ENCODE results near the gene SNRPA1.

The SNRPA1 gene

DNA sequence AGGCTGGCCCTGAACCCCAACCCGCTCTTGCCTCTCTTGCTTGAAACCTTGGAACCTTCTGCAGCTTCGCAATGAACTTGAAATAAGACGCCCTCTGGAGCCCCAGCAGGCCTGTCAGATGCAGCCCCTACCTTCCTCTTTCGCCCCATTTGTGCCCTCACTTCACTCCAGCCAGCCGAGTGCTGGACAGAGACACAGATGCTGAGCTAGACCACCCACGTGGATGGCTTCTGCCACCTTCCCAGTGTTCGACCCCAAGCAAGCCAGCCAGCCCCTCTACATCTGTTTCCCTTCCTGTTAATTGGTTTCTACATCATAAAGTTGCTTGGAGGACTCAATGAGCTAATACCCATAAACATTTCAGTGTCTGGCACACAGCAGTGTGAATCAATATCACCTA, 23.8 kb upstream of the SNRPA1 start:
- DNase-seq: no peak

DNA sequence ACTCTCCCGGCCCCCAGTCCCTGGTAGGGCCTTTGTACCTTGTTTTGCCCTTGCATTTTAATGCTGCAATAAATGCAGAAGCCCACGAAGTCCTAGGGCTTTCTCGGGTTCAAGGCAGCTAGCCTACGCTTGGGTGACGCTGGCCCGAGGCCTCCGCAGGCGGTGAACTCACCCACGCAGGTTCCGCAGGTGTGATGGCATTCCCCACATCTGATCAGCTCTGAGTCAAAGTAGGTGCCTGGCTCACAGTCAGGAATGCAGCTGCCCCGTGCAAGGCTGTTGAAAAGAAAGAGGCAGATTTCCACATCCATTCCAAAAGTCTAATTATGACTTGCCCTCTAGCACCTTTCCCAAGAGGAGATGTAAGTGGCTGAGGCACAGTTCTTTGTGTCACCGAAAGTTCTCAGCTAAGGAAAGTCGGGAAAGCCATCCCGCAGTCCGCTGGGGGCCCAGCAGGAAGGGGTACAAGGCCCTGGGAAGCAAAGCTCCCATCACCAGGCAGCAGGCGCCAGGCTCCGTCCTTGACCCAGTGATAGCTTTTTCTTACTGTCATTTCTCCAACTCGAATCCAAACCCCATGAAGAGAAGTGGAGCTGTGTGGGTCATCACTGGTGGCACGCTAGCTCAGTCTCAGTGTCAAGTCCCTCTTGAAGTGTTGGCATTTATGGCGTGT, 23.2 kb upstream of the SNRPA1 start:
- no peak for DNase-seq

DNA sequence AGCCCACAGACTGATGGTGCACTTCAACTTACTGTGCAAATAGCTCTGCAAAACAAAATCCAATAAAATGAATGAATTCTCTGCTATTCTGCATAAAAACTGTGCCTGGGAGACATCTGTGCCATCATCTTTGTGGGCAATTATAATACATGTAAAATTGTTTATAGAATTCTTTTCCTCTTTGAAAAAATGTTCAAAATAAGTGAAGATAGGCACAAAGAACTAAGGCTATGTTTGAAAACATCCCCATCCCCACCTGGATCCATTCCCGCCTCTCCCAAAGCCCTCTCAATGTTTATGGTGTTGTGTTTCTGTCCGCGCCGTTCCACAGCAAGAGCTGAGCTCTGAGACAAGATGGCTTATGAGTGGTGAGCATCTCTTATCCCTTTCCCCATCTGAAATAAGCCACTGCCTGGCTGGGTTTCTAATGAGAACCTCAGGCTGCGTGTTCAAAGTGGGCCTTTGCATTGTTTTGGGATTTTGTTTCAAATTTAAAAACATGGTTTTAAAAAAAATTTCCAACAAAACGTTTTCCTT, 22.4 kb upstream of the SNRPA1 start:
- no peak for DNase-seq

DNA sequence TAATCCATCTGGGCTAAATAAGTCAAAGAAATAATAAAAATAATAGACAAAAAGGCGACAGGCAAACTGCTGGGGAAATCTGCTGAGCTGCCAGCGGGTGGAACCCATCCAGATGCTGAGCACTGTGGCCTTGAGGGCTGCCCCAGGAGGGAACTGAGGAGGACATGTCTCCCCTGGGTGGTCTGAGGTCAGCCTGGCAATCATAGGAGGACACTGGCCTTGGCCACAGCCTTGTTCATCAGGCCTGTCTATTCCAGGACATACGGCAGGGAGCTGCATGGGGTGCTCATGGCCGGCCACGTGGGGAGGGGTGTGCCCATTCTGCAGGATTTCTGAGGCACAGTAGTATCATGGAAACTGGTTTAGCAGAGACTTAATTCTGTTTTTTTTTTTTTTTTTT, 21.5 kb upstream of the SNRPA1 start:
- no peak for DNase-seq

DNA sequence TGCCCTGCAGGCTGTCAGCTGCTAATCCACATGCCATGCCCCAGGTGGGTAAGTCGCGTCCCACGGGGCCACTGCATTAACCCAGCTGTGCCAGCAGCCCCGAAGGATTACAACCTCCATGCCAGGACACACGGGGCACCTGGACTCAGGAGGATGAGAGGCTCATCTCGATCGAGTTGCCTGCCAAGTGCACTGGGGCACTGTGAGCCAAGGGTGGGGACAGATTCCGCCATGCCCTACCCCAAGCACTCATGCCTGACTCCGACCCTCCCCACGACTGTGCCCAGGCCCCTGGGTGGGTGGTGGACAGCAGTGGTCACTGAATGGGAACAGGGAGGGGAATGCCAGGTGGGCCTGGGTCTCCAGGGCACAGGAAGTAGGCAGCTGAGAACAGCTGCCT, 20.7 kb upstream of the SNRPA1 start:
- DNase-seq: no peak

DNA sequence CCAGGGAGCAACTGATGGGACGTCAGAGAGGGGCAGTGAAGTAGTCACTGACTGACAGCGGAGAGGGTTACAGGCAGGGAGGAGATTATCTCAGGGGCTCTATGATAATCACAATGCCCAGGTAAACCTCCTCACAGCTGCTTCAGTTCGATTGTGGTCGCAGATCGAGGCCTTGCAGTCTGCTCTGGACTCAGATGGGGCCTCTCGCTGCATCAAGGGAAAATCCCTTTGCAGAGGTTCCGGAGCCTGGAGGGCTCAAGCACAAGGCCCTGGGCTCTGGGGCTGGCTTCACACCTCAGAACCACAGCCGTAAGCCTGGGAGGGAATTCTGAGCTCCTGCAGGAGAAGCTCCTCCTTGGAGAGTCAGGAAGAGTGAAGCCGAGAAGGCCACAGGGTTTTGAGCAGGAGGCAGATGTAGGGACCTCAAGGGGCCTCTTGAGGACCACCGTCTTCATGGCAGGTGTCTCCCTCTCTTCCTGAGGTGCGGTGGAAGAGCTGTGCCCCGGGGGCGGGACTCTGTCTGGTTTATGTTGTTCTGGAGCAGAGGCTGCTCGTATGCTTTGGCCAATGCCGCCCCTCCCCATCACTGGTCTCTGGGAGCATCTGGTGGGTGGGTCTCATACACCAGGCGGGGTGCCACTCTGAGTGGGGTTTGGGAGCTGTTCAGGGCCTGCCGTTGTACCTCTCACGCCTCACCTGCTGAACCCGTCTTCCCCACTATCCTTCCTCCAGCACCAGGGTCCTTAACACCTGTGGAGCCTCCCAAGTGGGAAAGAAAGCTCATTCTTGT, 19.5 kb upstream of the SNRPA1 start:
- DNase-seq: no peak

DNA sequence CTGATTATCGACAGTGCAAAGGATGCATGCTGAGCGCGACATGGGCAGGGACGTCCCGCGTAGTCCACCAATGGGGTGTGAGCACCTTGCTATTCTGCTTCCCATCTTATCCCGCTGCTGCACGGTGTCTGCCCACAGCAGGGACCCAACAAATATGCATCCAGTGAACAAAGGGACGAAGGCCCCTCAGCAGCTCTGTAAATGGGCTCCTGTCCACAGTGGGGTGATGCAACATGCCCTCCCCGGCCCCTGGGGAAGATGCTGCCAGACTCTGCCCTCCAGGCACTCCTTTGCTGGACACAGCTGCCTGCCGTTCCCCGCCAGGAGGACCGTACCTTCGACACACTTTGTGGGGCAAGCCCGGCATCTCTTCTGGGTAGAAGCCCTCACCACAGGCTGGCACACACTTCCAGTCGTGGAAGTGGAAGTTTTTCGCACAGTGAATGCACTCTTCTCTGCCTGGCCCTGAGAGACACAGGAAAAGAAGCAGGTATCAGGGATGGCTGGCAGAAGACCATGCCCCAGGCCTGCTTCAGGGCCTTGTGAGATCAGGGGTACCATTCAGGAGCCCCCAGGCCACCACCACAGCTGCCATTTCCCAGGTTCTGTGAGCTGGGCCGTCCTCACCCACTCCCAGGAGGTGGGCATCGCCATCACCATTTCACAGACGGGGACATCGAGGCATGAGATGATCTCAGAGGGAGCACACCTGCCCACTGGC, 18.2 kb upstream of the SNRPA1 start:
- DNase-seq: no peak

DNA sequence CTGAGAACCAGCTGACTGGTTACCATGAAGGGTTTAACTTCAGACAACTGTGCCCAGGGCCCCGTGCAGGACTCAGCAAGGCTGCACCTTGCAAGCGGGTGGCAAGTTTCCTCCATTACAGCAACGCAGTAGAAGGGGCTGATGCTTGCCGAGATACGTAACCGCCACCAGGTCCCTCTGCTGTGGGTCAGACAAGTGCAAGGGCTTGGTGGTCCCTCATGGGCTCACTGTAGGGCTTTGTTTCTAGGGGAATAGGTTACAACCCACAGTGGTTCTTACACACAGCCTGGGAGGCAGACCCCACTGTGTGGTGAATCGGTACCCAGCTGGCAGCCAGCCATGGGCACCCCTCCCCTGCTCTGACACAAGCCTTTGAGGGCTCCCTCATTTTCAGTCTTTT, 15.5 kb upstream of the SNRPA1 start:
- DNase-seq: no peak

DNA sequence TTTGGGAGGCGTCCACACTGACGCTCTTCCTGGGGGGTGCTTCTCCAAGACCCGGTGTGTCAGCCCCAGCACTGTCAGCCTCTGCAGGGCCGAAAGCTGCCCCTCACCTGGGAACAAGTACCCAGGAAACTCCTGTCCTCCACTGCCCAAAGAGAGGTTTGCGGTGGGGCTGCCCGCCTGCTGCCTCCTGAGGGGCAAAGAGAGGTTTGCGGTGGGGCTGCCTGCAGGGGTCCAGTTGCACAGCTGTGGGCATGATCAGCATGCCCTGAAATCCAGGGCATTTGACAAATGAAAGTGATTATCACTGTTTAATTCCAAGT, 15.1 kb upstream of the SNRPA1 start:
- DNase-seq: no peak

DNA sequence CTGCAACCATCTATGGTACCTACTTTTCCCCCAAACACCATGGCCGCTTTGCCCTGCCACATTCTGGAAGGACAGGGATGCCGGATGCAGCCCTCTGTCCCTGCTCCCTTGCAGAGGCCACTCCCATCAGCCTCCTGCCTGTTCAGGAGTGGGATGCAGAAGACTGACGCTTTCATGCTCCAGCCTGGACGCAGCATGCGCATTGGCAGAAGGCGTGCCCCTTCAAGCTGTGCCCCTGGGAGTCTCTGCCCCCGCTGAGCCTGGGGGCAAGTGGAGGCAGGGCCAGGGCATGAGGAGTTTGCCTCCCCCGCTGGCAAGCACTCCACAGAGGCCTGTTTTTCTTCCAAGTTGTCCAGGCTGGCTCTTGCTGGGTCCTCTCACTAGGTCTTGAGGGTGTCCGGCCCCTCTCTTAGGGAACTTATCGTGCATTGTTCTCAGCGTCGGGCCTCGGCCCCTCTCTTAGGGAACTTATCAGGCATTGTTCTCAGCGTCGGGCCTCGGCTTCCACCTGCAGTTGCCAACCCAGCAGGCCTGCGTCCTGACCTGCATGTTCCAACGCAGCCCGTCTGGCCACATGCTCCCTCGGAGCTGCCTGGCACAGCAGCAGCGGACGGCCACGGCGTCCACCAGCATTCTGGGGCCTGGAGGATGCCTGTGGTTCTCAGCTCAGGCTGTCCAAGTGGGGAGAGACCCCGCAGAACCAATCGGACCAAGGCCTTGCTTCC, 14.6 kb upstream of the SNRPA1 start:
- no peak for DNase-seq

DNA sequence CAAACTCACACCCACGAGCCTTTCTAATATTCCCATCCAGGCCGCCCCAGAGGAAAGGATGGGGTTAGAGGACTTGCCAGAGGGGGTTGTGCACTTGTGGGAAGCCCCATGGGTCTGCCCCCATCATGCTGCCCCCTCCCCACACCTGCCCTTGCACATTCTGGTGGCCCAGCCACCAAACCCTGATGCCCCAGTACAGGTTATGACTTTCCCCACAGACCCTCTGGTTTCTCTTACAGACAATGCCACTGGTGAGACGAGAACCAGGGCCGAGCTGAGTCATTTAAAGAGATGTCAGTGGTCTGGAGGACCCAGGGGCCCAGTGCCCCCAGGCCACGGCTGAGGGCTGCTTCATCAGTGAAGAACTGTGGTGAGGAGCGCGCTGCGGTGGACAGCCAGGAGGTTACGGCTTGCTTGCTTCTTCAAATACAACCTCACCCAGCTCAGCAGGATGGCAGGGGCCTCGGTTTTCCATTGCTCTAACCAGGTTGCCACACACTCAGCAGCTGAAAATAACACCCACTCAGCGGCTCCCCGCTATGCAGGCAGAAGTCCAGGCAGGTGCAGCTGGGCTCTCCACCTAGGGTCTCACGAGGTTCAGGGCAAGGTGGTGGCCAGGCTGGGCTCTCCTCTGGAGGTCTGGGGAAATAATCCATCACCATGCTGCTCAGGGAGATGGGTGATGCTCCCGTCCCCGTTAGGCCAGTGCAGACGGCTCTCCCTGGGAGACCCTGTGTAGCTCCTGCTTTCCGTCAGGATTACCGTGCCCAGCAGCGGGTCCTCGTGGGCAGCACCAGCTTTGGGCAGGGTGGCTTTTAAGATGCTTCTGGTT, 13.8 kb upstream of the SNRPA1 start:
- DNase-seq: no peak

DNA sequence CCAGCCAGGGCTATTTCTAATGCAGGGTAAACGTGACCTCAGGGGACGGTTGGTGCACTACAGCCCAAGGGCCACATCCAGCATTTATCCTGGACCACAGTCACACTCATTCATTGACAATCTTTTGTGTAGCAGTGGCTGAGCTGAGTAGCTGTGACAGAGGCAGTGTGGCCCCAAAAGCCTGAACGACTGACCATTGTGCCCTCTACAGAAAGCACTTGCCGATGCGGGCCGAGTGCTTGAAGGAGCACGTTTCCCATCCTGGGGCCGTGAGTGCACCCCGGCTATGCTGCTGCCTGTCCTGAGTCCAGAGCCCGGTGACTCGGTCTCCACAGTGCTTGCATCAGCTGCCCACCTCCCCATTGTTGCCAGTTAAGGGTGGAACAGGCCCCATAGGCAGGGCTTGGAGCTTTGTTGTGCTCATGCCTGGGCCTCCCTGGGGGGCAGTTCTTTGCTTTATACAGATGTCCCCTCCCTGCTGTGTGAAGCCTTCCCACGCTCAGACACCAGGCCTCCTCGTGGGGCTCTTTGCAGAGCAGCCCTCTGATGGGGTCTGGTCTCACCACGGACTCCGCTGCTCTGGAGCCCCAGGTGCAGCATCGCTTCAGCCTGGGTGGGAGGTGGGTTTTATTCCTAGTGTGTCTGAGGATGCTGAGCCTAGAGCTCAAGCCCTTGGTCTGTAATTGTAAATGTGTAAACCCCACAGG, 13.0 kb upstream of the SNRPA1 start:
- no peak for DNase-seq

DNA sequence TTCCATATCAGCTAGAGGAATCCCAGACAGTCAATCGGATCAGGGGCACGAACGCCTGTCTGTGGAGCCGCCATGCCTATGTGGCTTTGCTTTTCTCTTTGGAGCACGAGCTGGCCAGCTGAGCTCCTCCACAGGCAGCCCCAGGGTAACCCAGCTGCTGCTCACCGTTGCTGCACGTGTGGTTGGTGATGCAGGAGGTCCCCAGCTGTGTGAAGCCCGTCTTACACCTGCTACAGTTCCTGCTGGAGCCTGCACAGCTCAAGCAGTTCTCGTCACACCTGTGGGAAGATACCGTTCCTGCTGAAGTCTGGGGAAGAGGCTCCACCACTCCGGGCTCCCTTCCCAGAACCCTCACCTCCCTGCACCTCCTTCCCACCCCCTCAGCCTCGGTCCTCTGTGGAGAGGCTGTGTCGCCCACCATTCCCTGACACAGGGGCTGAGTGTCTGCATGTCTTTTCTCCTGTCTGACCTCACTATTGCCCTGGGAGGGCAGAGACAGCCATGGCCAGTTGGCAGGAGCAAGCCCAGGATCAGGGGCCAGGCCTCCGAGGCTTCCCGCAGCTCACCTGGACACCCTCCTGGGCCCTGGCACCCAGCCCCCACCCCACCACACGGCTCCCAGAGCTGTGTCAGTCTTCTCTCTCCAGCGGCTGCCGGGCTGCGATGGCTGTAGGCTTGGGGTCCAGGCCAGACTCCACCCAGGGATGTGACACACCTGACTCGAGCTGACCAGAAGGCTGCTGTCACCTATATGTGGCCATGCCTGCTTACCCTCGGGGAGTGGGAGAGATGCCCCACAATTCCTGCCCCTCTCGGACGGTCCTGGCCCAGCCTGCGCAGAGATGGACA, 12.2 kb upstream of the SNRPA1 start:
- DNase-seq: no peak

DNA sequence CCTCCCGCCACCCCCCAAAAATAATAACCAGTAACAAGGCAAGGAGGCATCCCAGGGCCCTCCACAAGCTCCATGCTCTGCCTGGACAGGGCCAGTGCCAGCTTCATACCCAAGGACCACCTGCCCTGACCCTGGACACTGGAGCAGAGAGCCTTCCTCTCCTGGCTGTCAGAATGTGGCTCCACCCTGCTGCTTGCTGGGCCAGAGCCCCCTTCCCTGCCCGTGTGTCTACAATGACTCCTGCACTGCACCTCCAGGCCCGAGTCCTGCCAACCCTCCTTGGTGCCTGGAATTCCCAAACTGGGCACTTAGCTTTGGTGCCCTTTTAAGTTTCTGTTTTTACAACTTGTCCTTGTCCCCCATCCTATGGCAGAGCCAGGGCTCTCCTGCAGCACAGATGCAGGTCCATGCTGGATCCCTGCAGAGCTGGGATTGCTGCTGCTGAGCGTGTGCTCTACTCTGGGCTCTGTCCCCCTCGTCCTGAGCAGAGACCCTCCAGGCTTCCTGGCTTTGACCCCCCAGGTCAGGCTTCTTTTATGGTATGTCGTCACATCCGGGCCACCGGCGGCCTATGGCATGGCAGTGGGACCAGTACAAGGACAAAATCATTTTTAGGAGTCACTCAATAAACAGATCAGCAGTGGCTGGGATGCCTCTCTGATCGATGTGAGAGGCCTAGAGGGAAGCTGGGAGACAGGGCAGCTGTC, 11.4 kb upstream of the SNRPA1 start:
- DNase-seq: no peak

DNA sequence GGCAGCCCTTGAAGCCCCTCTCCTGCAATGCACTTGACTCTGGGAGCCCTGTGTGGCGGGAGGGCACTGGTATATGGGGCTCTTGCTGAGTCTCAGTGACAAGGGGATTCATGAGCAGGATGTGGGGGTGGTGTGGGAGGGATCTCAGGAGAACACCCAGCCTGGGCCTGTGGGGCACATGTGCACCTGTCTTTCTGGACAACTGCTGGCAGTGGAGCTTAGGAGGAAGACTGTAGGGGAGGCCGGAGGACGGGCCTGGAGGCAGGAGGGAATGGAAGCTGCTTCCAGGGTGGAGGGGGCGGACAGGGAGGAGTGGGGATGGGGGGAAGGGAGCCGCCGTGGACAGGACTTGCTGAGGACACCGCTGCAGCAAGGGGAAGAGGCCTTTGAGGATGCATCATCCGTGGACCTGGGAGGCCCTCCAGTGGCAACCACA, 10.8 kb upstream of the SNRPA1 start:
- no peak for DNase-seq

DNA sequence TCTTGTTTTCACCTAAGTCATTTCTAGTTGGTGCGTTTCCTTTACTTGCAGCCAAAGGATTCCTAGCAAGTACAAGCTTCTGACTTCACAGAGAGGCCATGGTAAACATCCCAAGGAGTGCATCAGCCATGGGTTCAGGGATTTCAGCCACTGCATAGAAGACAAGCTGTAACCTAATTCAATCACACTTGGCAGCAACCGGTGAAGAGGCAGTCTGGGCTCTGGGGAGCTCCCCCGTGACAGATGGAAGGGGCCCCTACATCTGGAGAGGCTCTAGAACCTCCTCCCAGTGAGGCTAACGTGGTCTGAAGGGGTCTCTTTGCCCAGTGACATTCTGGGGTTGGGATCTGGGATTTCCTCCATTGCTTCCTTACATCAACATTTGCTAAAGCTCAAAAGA, 8.4 kb upstream of the SNRPA1 start:
- DNase-seq: no peak

DNA sequence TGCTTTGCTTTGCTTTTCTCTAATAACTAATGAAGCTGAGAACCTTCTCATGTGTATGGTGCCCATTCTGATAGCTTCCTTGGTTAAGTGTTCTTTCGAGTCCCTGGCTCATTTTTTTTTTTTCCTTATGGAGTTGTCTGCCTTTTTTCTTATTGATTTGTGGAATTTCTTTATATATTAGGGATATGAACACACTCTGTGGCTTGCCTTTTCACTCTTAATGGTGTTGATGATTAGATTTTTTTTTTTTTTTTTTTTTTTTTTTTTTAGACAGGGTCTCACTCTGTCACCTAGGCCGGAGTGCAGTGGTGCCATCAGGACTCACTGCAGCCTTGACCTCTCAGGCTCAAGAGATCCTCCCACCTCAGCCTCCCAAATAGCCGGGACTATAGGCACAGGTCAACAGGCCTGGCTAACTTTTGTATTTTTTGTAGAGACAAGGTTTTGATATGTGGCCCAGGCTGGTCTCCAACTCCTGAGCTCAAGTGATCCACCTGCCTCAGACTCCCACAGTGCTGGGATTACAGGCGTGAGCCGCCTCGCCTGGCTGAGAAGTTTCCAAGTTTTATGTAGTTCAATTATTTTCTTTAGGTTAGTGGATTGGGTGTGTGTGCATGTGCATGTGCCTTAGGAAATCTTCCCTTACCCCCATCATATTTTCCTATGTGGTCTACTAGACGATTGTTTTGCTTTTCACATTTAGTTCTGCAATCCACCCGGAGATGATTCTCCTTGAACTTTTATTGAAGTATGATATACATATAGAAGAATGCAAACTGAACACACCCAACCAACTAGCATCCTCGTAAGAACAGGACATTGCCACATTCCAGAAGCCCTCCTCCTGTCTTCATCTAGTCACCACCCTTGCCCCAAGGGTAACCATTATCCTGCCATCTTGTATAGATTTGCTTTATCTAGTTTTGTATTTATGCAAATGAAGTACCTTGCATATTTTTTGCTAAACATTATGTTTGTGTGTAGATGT, 1.7 kb upstream of the SNRPA1 start:
- no peak for DNase-seq

DNA sequence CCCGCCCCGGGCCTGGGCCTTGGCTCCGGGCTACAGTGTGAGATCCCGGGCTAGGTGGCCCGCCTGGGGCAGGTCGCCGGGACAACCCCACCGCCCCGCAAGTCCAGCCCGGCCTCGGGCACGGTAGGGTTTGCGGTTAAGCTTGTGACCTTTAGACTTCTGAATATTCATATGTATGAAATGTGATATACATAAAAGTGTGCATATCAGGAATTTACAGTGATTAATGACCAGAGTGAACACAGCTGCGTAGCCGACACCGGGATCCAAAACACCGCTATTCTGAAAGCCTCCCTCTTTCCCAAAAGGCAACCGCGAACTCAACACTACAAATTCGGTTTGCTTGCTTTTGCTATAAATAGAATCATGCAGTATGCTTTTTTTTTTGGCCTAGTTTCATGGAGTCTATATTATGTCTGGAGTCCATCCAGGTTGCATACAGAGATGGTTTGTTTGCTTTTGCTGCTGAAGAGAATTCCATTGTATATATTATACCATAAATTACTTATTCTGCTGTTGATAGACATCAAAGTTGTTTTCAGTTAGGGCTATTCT, 636 bp upstream of the SNRPA1 start:
- DNase-seq: no peak
